ENCODE measurements around the gene CDIPT. TPM values are rescaled to one million over a fixed set of nuclear protein-coding genes. Genes with fewer than 3 reads are reported as not detected.

The CDIPT gene
- total and polyA plus RNA-seq, 2 of the 13 experiments (the other 11 are each of a cell fraction or from before 2014, with no cell fraction given), result 54.9 to 97.5 TPM

- TF ChIP-seq TRAFD1 (CRISPR knock-in tag; IDR thresholded peaks at IDR 0.05; ENCODE audit: borderline replicate concordance) (no peak), GATA4 (IDR thresholded peaks at IDR 0.05; ENCODE audit: borderline replicate concordance, low read depth) (peak; percentile 32; the same call in 1 of the 2 replicates), PPARG (CRISPR knock-in tag; conservative IDR thresholded peaks at IDR 0.05) (no peak; the same call in 1 of the 2 replicates), NFRKB (IDR thresholded peaks at IDR 0.05) (no peak), BRCA1 (CRISPR knock-in tag; IDR thresholded peaks at IDR 0.05) (peak; percentile 99; the same call in 1 of the 2 replicates), ZFYVE20 (CRISPR knock-in tag; IDR thresholded peaks at IDR 0.05; ENCODE audit: borderline replicate concordance, low read depth) (no peak; the same call in 1 of the 2 replicates), SNAPC5 (CRISPR knock-in tag; IDR thresholded peaks at IDR 0.05; ENCODE audit: borderline replicate concordance) (0 out of 2 replicates have a peak, but pooled peaks have one; percentile 77), TP53 (CRISPR knock-in tag; conservative IDR thresholded peaks at IDR 0.05) (peak; percentile 53; the same call in 1 of the 2 replicates), MIER2 (CRISPR knock-in tag; IDR thresholded peaks at IDR 0.05) (peak; percentile 95), ZNF670 (CRISPR knock-in tag; IDR thresholded peaks at IDR 0.05; ENCODE audit: borderline replicate concordance) (0 out of 2 replicates have a peak, but pooled peaks have one; percentile 24)
- TF ChIP-seq, protein P1, sequence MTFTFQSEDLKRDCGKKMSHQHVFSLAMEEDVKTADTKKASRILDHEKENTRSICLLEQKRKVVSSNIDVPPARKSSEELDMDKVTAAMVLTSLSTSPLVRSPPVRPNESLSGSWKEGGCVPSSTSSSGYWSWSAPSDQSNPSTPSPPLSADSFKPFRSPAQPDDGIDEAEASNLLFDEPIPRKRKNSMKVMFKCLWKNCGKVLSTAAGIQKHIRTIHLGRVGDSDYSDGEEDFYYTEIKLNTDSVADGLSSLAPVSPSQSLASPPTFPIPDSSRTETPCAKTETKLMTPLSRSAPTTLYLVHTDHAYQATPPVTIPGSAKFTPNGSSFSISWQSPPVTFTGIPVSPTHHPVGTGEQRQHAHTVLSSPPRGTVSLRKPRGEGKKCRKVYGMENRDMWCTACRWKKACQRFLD (CRISPR knock-in tag; IDR thresholded peaks at IDR 0.05; ENCODE audit: borderline replicate concordance), result peak; percentile 93; the same call in 1 of the 2 replicates
- TF ChIP-seq, protein P2, sequence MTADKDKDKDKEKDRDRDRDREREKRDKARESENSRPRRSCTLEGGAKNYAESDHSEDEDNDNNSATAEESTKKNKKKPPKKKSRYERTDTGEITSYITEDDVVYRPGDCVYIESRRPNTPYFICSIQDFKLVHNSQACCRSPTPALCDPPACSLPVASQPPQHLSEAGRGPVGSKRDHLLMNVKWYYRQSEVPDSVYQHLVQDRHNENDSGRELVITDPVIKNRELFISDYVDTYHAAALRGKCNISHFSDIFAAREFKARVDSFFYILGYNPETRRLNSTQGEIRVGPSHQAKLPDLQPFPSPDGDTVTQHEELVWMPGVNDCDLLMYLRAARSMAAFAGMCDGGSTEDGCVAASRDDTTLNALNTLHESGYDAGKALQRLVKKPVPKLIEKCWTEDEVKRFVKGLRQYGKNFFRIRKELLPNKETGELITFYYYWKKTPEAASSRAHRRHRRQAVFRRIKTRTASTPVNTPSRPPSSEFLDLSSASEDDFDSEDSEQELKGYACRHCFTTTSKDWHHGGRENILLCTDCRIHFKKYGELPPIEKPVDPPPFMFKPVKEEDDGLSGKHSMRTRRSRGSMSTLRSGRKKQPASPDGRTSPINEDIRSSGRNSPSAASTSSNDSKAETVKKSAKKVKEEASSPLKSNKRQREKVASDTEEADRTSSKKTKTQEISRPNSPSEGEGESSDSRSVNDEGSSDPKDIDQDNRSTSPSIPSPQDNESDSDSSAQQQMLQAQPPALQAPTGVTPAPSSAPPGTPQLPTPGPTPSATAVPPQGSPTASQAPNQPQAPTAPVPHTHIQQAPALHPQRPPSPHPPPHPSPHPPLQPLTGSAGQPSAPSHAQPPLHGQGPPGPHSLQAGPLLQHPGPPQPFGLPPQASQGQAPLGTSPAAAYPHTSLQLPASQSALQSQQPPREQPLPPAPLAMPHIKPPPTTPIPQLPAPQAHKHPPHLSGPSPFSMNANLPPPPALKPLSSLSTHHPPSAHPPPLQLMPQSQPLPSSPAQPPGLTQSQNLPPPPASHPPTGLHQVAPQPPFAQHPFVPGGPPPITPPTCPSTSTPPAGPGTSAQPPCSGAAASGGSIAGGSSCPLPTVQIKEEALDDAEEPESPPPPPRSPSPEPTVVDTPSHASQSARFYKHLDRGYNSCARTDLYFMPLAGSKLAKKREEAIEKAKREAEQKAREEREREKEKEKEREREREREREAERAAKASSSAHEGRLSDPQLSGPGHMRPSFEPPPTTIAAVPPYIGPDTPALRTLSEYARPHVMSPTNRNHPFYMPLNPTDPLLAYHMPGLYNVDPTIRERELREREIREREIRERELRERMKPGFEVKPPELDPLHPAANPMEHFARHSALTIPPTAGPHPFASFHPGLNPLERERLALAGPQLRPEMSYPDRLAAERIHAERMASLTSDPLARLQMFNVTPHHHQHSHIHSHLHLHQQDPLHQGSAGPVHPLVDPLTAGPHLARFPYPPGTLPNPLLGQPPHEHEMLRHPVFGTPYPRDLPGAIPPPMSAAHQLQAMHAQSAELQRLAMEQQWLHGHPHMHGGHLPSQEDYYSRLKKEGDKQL (CRISPR knock-in tag; IDR thresholded peaks at IDR 0.05; ENCODE audit: low read depth), result no peak
- TF ChIP-seq, protein P3, sequence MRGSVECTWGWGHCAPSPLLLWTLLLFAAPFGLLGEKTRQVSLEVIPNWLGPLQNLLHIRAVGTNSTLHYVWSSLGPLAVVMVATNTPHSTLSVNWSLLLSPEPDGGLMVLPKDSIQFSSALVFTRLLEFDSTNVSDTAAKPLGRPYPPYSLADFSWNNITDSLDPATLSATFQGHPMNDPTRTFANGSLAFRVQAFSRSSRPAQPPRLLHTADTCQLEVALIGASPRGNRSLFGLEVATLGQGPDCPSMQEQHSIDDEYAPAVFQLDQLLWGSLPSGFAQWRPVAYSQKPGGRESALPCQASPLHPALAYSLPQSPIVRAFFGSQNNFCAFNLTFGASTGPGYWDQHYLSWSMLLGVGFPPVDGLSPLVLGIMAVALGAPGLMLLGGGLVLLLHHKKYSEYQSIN (CRISPR knock-in tag; IDR thresholded peaks at IDR 0.05; ENCODE audit: borderline replicate concordance), result no peak
- TF ChIP-seq, protein P4, sequence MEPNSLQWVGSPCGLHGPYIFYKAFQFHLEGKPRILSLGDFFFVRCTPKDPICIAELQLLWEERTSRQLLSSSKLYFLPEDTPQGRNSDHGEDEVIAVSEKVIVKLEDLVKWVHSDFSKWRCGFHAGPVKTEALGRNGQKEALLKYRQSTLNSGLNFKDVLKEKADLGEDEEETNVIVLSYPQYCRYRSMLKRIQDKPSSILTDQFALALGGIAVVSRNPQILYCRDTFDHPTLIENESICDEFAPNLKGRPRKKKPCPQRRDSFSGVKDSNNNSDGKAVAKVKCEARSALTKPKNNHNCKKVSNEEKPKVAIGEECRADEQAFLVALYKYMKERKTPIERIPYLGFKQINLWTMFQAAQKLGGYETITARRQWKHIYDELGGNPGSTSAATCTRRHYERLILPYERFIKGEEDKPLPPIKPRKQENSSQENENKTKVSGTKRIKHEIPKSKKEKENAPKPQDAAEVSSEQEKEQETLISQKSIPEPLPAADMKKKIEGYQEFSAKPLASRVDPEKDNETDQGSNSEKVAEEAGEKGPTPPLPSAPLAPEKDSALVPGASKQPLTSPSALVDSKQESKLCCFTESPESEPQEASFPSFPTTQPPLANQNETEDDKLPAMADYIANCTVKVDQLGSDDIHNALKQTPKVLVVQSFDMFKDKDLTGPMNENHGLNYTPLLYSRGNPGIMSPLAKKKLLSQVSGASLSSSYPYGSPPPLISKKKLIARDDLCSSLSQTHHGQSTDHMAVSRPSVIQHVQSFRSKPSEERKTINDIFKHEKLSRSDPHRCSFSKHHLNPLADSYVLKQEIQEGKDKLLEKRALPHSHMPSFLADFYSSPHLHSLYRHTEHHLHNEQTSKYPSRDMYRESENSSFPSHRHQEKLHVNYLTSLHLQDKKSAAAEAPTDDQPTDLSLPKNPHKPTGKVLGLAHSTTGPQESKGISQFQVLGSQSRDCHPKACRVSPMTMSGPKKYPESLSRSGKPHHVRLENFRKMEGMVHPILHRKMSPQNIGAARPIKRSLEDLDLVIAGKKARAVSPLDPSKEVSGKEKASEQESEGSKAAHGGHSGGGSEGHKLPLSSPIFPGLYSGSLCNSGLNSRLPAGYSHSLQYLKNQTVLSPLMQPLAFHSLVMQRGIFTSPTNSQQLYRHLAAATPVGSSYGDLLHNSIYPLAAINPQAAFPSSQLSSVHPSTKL (CRISPR knock-in tag; IDR thresholded peaks at IDR 0.05), result 0 out of 2 replicates have a peak, but pooled peaks have one; percentile 9
Observed at GRCh38 chr16:29899516-29900101, 36.6 kb upstream of the CDIPT start, which contains the start of gene SEZ6L2 (continued).
